COLO829 (cell line): Measurements from ENCODE around the gene GFPT1.

Source experiments
- DNase-seq: peaks from one replicate; pipeline ENCODE4 v3.0.0; 2012; ENCODE audit warnings: low spot score

GFPT1 gene

GRCh38 chr2:69291004-69291650, 95.9 kb downstream of the GFPT1 start:
- DNase-seq: peak; percentile 67

- DNase-seq: no peak
Observed at GRCh38 chr2:69288429-69288828, 98.6 kb downstream of the GFPT1 start.

- no peak for DNase-seq
Observed at GRCh38 chr2:69287544-69287943, 99.5 kb downstream of the GFPT1 start.

GRCh38 chr2:69285379-69285894, 101.6 kb downstream of the GFPT1 start:
- DNase-seq: no peak

GRCh38 chr2:69280796-69281412, 106.1 kb downstream of the GFPT1 start:
- no peak for DNase-seq

GRCh38 chr2:69279931-69280681, 106.9 kb downstream of the GFPT1 start:
- no peak for DNase-seq

GRCh38 chr2:69279211-69279610, 107.8 kb downstream of the GFPT1 start:
- no peak for DNase-seq

- DNase-seq: peak; percentile 3
Observed at GRCh38 chr2:69278366-69278765, 108.7 kb downstream of the GFPT1 start.

GRCh38 chr2:69275490-69275889, 111.5 kb downstream of the GFPT1 start:
- no peak for DNase-seq

- DNase-seq: no peak
Observed at GRCh38 chr2:69272803-69273471, 114.1 kb downstream of the GFPT1 start.

GRCh38 chr2:69271831-69272257, 115.2 kb downstream of the GFPT1 start:
- DNase-seq: no peak
